Measurements from ENCODE around the gene WDR7.

Gene WDR7

GRCh38 chr18:56722518-56722917, 71.4 kb downstream of the WDR7 start:
- no peak for DNase-seq (ENCODE audit: low read depth in 2 of 2)

DNA sequence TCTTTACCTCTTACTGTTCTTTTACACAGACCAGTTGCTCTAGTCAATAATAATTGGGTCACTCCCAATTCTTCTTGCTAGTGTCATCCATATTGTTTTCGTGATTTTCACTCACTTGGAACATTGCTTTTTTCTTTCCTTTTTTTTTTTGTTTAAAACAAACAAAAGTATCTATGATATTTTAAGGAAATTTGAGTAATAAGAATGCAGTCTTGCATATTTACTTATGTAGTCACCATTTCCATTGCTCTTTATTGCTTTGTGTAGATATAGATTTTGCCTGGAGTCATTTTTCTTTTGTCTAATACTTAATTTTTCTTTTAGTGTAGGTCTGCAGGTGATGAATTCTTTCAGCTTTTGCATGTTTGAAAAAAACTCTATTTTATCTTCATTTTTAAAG, 71.9 kb downstream of the WDR7 start:
- no peak for DNase-seq (ENCODE audit: low read depth in 2 of 2)

DNA sequence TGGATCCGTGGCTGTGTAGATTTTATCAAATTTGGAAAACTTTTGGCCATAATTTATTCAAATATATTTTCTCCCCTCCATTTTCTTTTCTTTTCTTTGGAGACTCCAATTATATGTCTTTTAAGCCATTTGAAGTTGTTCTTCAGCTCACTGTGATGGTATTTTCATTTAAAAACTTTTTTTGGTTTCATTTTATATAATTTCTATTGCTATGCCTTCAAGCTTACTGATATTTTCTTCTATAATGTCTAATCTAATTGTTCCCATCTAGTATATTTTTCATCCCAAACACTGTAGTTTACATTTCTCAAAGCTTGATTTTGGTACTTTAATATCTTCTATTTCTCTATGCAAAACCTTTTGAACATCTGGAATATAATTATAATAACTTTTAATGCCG, 72.5 kb downstream of the WDR7 start:
- DNase-seq (ENCODE audit: low read depth in 2 of 2), result no peak

DNA sequence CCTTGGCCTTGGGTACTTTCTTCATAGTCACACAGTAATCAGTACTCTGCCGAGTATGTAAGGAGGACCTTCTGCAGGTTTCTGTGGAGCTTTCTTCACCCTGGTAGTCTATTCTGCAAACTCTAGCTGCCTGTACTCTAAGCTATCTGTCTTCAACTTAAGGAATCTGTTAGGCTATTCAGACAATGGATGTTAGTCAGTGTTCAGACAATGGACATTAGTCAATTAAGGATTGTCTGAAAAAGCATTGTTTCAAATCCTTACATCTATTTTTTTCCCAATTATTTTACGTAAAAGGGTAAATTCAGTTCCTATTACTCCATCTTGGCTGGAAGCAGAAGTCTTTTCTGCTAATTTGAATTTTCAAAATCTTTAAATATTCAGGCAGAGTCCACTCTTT, 75.7 kb downstream of the WDR7 start:
- DNase-seq (ENCODE audit: low read depth in 2 of 2), result no peak

- no peak for DNase-seq (ENCODE audit: low read depth in 2 of 2)
These were observed 76.2 kb downstream of the WDR7 start for GRCh38 chr18:56727399-56727798.

DNA sequence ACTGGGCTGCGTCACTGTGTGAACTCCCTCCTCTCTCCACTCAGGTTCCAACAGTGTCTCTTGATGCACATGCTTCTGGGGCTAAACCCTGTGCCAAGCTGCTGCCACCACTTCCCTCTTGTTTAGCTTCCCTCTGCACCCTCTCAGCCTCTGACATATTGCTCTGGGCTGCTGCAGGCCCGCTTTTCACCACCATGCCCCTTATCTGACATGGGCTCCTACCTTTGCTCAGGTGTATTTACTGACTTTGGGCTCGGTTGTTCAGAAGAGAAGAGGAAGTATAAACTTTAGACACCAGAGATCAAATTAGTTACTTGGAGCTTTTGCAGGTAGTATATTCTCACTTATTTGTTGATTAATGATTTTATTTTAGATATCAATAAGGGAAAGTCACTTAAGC, 77.6 kb downstream of the WDR7 start:
- no peak for DNase-seq (ENCODE audit: low read depth in 2 of 2)

DNA sequence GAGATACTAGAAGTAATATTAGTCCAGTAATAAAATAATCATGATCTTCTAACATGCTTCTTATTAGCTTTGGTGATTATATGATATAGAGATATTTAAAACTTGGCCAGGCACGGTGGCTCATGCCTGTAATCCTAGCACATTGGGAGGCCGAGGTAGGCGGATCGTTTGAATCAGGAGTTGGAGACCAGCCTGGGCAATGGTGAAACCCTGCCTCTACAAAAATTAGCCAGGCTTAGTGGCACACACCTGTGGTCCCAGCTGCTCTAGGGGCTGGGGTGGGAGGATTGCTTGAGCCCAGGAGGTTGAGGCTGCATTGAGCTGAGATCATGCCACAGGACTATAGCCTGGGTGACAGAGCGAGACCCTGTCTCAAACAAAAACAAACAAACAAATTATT, 87.0 kb downstream of the WDR7 start:
- no peak for DNase-seq (ENCODE audit: low read depth in 2 of 2)

DNA sequence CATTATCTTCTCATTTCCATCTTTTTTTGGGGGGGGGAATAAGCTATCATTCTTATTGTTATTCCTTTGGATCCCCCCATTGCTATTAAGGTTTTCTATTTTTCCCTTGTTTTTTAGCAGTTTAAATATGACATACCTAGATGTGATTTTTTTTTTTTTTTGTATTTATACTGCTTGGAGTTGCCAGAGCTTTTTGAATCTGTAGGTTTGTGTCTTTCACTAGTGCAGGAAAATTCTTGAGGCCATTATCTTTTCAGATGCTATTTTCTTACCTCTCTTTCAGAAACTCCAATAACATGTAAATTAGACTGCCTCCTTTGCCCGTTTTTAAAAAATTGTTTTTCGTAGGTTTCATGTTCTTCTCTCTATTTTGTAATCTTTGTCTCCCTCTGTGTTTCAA, 88.6 kb downstream of the WDR7 start:
- DNase-seq (ENCODE audit: low read depth in 2 of 2), result no peak

GRCh38 chr18:56740645-56741044, 89.5 kb downstream of the WDR7 start:
- DNase-seq (ENCODE audit: low read depth in 2 of 2), result no peak

DNA sequence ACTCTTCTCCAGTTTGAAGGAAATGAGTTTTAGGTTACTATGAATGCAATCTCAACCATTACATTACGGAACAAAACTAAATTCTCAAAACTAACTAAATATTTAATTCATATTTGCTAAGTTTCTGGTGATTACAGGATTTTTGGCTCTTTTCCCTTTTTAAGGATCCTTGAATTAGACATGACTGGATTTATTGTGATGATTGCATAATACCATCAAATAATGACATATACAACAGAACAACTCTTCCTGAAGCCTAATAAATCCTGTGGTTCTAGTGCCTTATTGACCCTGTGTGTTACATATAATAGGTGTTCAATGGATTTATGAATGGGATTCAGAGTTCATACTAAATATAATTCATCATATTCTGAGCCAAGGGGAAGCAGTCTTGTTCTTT, 90.5 kb downstream of the WDR7 start:
- DNase-seq (ENCODE audit: low read depth in 2 of 2), result no peak

- DNase-seq (ENCODE audit: low read depth in 2 of 2), result no peak
These were observed 92.0 kb downstream of the WDR7 start for GRCh38 chr18:56743115-56743514.

GRCh38 chr18:56747032-56747658, 96.0 kb downstream of the WDR7 start:
- no peak for DNase-seq (ENCODE audit: low read depth in 2 of 2)

GRCh38 chr18:56747857-56748256, 96.7 kb downstream of the WDR7 start:
- DNase-seq (ENCODE audit: low read depth in 2 of 2), result no peak

GRCh38 chr18:56748698-56749268, 97.6 kb downstream of the WDR7 start:
- DNase-seq (ENCODE audit: low read depth in 2 of 2), result no peak

DNA sequence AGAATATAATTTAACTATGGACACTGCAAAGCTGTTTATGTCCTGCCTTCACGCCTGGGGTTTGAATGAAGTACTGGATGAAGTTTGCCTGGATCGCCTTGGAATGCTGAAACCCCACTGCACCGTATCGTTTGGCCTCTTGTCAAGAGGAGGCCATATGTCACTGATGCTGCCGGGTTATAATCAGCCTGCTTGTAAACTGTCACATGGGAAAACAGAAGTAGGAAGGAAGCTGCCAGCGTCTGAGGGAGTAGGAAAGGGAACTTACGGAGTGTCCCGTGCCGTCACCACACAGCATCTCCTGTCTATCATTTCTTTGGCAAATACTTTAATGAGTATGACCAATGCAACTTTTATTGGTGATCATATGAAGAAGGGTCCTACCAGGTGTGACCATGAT, 105.8 kb downstream of the WDR7 start:
- DNase-seq (ENCODE audit: low read depth in 2 of 2), result no peak

- no peak for DNase-seq (ENCODE audit: low read depth in 2 of 2)
These were observed 118.9 kb downstream of the WDR7 start for GRCh38 chr18:56770097-56770496.

GRCh38 chr18:56770873-56771272, 119.7 kb downstream of the WDR7 start:
- DNase-seq (ENCODE audit: low read depth in 2 of 2), result no peak

DNA sequence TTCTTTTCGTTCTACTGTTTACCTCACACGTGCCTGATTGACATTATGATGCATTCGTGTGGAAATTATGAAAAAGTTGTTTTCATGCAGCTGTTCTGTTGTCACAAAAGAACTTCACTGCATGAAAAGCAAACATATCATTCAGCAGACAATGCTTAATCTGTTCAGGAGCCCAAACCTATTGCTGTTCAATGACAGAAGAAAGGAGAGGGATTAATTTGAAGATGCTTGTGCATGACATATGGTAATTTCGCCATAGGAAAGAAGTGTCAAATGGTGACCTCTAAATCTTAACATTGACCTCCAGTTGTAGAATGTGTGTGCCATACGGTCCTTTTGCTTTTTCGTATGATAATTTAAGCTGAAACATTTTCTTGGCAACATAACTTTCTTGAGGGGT, 124.5 kb downstream of the WDR7 start:
- DNase-seq (ENCODE audit: low read depth in 2 of 2), result no peak

DNA sequence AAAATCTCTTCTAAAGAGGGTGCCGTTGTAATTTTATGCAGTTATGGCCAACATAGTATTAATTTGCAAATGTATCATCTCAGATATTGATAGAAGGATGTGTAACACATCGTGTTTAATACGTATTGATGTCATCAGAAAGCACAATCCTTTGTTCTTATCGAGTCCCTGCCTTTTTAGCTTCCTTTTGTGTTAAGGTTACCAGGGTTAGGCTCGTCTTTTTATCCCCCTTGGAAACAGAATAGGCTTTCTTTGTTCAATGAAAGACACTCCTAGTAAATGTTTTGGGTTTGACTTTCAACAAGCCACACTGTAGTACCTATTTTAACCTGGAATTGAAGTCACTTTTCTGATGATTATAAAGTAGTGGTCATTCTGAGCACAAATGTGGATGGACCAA, 136.2 kb downstream of the WDR7 start:
- DNase-seq (ENCODE audit: low read depth in 2 of 2), result no peak

DNA sequence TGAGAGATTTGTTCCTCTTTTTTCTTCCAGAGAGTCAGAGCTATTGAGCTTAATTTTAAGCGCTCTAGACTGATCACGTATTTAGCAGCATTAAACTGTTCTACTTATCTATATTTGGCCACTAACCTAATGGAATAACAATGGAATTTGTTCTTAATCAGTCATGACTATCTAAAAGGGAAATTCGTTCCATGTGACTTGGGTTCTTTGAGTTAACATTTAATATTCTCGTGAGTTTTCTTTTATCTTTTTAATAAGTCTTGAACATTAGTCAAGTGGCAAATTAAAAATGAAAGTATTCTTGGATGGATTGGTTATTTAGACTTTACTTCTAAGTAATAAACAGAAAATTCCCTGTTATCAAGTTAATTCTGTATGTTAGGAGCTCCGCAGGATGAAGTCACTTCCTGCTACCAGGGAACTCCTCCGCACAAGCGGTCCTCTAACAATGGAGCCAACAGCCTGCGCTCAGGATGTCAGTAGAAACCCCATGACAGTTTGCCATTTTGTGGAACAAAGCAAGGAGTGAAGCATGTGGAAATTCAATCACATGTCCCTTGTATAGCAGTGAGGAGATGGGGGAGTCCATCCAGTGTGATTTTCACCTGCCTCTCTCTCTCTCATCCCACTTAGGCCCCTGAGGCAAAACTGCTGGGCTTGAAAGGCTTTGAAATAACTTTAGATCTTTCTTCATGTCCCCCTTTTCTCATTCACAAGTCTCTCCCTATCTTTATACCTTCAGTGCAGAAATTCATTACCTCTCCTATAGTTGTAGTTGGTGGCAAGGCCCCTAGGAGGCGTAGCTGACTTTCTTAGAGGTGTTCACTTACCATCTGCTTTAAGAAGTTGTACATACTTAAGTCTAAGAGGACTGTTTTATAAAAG, 138.1 kb downstream of the WDR7 start:
- DNase-seq (ENCODE audit: low read depth in 2 of 2), result no peak

GRCh38 chr18:56789889-56790180, 138.7 kb downstream of the WDR7 start:
- DNase-seq (ENCODE audit: low read depth in 2 of 2), result no peak

DNA sequence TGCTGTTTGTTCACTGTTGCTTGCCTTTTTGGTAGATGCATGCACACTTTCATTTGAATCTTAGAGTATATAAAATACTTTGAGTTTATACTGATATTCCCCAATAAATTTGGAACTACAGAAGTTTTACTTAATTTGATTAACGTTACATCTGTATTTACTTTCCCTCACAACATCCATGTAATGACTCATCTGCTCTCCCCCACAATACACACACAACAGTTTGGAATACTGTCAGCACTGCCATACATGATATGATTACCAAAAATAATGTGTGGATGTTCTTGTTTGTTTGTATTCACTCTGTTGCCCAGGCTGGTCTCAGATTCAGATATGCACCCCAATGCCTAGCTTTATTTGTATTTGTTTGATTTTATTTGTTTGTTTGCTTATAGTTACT, 144.2 kb downstream of the WDR7 start:
- no peak for DNase-seq (ENCODE audit: low read depth in 2 of 2)

GRCh38 chr18:56799756-56800155, 148.6 kb downstream of the WDR7 start:
- DNase-seq (ENCODE audit: low read depth in 2 of 2), result no peak

All from stimulated activated CD4-positive, alpha-beta T cell treated with anti-CD3 and anti-CD28 coated beads, Interleukin-1b, Interleukin-23, amount 100 ng/mL, for 1 hour (primary cell).